ENCODE data around the gene CYP2E1. TPM values are rescaled to one million over a fixed set of nuclear protein-coding genes. Genes with fewer than 3 reads are reported as not detected.

Gene CYP2E1
- total and polyA plus RNA-seq, 2 of the 13 experiments (the other 11 are each of a cell fraction or from before 2014, with no cell fraction given) = 0.27 to 0.63 TPM

DNA sequence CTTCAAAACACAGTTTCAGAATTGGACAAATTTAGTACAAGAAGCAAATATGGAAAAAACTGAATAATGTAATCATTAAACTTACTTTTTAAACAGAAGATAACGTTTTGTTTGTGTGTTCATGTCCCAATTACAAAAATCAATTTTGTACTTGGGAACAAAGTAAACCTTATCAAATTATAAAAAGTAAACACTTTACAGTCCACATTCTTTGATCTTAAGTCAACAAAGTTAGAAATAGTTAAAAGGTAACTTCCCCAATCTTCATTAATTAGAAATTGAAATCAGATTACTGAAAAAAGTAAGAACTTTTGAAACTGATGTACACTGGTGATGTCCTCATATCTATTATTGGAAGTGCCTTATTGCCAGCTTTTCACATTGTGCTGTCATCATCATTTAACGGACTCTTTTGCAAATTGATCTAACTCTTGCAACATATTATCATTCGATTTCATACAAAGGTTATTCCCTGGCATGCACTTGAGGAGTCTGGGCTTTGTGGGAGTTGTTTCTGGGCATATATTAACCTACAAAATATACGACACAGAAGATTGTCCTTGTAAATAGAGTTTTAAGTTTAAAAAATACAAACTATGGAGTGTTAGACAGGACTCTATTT, 15.1 kb upstream of the CYP2E1 start (continued):
- peak; percentile 32; the same call in 1 of the 2 replicates for TF ChIP-seq ZNF609 (CRISPR knock-in tag; IDR thresholded peaks at IDR 0.05; ENCODE audit: borderline replicate concordance)
- TF ChIP-seq ZNF503 (CRISPR knock-in tag; IDR thresholded peaks at IDR 0.05) = 0 out of 2 replicates have a peak, but pooled peaks have one; percentile 23
- peak; percentile 47 for TF ChIP-seq FOXA3 (CRISPR knock-in tag; IDR thresholded peaks at IDR 0.05)
- no peak for TF ChIP-seq YEATS4 (CRISPR knock-in tag; IDR thresholded peaks at IDR 0.05; ENCODE audit: borderline replicate concordance)
- TF ChIP-seq, protein P1, sequence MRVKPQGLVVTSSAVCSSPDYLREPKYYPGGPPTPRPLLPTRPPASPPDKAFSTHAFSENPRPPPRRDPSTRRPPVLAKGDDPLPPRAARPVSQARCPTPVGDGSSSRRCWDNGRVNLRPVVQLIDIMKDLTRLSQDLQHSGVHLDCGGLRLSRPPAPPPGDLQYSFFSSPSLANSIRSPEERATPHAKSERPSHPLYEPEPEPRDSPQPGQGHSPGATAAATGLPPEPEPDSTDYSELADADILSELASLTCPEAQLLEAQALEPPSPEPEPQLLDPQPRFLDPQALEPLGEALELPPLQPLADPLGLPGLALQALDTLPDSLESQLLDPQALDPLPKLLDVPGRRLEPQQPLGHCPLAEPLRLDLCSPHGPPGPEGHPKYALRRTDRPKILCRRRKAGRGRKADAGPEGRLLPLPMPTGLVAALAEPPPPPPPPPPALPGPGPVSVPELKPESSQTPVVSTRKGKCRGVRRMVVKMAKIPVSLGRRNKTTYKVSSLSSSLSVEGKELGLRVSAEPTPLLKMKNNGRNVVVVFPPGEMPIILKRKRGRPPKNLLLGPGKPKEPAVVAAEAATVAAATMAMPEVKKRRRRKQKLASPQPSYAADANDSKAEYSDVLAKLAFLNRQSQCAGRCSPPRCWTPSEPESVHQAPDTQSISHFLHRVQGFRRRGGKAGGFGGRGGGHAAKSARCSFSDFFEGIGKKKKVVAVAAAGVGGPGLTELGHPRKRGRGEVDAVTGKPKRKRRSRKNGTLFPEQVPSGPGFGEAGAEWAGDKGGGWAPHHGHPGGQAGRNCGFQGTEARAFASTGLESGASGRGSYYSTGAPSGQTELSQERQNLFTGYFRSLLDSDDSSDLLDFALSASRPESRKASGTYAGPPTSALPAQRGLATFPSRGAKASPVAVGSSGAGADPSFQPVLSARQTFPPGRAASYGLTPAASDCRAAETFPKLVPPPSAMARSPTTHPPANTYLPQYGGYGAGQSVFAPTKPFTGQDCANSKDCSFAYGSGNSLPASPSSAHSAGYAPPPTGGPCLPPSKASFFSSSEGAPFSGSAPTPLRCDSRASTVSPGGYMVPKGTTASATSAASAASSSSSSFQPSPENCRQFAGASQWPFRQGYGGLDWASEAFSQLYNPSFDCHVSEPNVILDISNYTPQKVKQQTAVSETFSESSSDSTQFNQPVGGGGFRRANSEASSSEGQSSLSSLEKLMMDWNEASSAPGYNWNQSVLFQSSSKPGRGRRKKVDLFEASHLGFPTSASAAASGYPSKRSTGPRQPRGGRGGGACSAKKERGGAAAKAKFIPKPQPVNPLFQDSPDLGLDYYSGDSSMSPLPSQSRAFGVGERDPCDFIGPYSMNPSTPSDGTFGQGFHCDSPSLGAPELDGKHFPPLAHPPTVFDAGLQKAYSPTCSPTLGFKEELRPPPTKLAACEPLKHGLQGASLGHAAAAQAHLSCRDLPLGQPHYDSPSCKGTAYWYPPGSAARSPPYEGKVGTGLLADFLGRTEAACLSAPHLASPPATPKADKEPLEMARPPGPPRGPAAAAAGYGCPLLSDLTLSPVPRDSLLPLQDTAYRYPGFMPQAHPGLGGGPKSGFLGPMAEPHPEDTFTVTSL (CRISPR knock-in tag; IDR thresholded peaks at IDR 0.05; ENCODE audit: borderline replicate concordance) = no peak
- peak; percentile 73; the same call in 1 of the 2 replicates for TF ChIP-seq TBX3 (IDR thresholded peaks at IDR 0.05; ENCODE audit: borderline replicate concordance)
- TF ChIP-seq MAFK (conservative IDR thresholded peaks at IDR 0.05 in 1 of 2, IDR thresholded peaks at IDR 0.05 in 1 of 2; ENCODE audit: low read length in 2 of 2) = peak; percentile 52 to 55; a peak in 2 of 4 replicates
- no peak for TF ChIP-seq NFRKB (IDR thresholded peaks at IDR 0.05)
- no peak for TF ChIP-seq CREB1 (IDR thresholded peaks at IDR 0.05)
- TF ChIP-seq CREB1 (CRISPR knock-in tag; IDR thresholded peaks at IDR 0.05) = no peak
- no peak for TF ChIP-seq ZNF33B (CRISPR knock-in tag; IDR thresholded peaks at IDR 0.05)
- no peak for TF ChIP-seq IRF2 (CRISPR knock-in tag; IDR thresholded peaks at IDR 0.05)
- no peak for TF ChIP-seq ZNF75D (CRISPR knock-in tag; IDR thresholded peaks at IDR 0.05; ENCODE audit: borderline replicate concordance)
- TF ChIP-seq NR2F2 (IDR thresholded peaks at IDR 0.05; ENCODE audit: borderline replicate concordance, low read depth) = no peak
- peak; percentile 81 for TF ChIP-seq HHEX (CRISPR knock-in tag; IDR thresholded peaks at IDR 0.05)
- TF ChIP-seq MEIS1 (CRISPR knock-in tag; IDR thresholded peaks at IDR 0.05; ENCODE audit: borderline replicate concordance) = no peak
- TF ChIP-seq, protein P2, sequence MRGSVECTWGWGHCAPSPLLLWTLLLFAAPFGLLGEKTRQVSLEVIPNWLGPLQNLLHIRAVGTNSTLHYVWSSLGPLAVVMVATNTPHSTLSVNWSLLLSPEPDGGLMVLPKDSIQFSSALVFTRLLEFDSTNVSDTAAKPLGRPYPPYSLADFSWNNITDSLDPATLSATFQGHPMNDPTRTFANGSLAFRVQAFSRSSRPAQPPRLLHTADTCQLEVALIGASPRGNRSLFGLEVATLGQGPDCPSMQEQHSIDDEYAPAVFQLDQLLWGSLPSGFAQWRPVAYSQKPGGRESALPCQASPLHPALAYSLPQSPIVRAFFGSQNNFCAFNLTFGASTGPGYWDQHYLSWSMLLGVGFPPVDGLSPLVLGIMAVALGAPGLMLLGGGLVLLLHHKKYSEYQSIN (CRISPR knock-in tag; IDR thresholded peaks at IDR 0.05; ENCODE audit: borderline replicate concordance) = no peak
